GM18519 (cell line): ENCODE measurements around the gene ATP8A2.

Experiments
- ATAC-seq: cut with Tn5 transposase; IDR thresholded peaks from one replicate; pipeline ENCODE4 v1.9.1; 2021; ENCODE audit warnings: mild to moderate bottlenecking, moderate library complexity; ENCODE audit not compliant: unreplicated experiment, low FRiP score

Gene ATP8A2

DNA sequence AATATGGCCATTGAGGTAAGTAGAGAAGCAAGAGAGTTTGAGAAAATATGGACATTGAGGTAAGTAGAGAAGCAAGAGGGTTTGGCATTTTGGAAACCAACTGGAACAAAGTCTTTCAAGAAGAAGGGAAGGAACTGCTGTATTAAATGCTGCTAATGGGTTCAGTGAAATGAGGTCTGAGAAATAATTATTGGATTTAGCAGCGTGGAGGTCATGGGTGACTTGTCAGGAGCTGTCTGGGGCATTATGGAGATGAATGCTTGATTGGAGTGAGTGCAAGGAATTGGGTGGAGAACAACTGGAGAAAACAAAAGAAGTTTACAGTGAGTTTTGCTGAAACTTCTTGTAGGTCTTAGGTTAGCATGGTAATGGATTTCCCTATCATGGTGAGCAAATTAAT is 232.3 kb downstream of the ATP8A2 start:
- no peak for ATAC-seq

- ATAC-seq: no peak
Observed at GRCh38 chr13:25607096-25607495, 235.3 kb downstream of the ATP8A2 start.

- no peak for ATAC-seq
Observed at GRCh38 chr13:25608181-25608580, 236.4 kb downstream of the ATP8A2 start.

DNA sequence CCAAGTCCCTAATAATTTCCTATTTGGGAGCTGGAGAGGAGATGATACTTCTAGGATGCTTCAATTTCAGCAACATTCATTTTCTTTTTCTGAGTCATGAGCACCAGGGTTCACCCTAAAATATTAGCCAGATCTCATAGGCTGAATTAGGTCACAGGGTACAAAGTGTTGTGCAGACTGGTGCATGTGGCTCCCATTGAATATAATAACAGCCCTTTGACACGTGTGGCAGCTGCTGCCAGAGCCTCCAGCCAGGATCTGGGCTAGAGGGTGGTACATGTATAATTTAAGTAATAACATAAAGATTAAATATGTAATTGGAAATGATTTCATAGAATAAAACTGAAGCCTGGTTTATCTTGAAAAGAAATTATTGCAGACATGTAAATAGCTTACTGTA is 244.9 kb downstream of the ATP8A2 start:
- ATAC-seq: no peak

GRCh38 chr13:25619897-25620296 is 248.1 kb downstream of the ATP8A2 start:
- no peak for ATAC-seq

- no peak for ATAC-seq
Observed at GRCh38 chr13:25625414-25625813, 253.6 kb downstream of the ATP8A2 start.

DNA sequence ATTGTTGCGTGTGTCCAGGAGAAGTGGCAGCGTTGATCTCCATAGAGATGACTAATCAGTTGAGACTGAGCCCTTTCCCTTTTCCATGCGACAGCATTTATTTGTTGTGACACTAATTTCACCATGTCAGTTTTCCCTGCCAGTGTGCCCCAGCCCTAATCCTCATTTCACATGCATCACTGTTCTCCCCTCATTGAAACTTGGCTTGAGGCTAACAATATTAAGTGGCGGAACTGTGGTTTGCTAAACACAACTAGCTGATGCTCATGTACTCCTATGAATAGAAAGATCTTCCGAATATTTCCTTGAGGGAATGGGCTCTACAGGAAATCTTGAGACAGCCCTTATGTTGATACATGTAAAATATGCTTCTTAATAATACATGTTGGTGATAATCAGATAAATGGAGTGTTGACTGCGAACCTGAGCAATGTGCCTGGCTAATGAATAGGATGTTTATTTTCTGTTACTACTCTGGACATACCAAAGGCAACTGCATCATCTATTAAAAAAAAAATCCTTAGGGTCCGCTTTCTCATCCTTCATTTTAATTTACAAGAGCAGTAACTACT is 258.6 kb downstream of the ATP8A2 start:
- ATAC-seq: no peak

- ATAC-seq: no peak
Observed at GRCh38 chr13:25632166-25632888, 260.6 kb downstream of the ATP8A2 start.

- ATAC-seq: no peak
Observed at GRCh38 chr13:25633093-25633492, 261.3 kb downstream of the ATP8A2 start.

DNA sequence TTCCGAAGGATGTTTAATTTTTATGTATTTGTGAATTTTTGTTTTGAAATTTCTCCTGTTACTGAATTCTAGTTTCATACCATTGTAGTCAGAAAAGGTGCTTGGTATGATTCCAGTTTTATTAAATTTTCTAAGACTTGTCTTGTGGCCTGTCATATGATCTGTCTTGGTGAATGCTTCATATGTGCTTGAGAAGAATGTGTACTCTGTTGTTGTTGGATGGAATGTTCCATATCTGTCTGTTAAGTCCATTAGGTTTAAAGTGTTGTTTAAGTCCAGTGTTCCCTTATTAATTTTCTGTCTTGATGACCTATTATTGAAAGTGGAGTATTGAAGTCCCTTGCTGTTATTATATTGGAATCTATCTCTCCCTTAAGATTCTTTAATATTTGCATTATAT is 273.9 kb downstream of the ATP8A2 start:
- no peak for ATAC-seq

GRCh38 chr13:25649001-25649633 is 277.3 kb downstream of the ATP8A2 start:
- no peak for ATAC-seq

GRCh38 chr13:25652764-25653163 is 281.0 kb downstream of the ATP8A2 start:
- ATAC-seq: no peak

GRCh38 chr13:25654322-25654721 is 282.5 kb downstream of the ATP8A2 start:
- no peak for ATAC-seq

DNA sequence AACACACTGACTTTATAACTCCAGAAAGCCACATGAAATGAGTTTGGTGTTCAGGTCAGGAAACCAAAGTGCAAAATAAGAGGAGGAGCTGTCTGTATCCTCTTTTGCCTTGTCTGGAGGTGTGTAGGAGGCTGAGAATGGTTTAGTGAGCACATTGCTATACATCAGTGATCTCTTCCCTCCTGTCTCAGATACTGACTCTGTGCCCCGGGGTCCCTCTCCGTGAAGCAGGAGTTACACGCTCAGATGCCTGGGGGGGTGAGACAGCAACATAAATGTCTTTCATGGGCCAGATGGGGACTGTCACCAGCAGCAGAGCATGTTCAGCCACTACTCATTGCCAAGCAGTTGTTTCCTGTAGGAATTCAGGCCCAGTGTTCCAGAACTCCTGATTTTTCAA is 285.4 kb downstream of the ATP8A2 start:
- ATAC-seq: no peak

DNA sequence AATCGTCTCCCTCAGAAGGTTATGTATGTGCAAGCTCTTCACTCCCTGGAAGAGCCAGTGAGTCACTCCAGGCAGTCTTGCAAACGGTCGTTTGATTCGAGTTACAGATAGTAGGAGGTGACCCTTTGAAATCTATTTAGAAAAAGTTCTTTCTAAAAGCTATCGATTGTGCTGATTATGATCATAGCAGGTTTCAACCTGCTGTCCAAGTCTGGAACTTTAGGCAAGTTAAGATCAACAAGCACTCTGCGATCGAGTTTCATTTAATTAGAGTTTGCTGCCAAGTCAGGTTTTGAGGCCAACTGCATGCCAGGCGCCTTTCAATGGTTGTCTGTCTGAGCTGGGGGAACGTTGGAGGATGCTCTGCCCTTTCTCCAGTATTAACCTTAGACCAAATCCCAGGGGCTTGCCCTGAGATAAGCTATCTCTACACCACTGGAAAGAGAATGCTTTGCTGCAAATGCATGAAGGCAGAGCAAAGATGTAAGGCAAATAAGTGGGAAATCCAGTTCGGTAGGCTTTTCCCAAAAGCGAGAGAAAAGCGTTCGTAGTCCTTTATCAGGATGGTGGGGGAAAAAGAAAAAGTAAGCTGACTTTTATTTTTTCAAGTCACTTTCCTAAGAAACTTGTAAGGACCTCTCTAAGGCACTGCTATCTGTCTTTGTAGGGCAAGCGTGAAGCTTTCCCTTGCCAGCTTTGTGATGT is 287.5 kb downstream of the ATP8A2 start:
- no peak for ATAC-seq

- ATAC-seq: no peak
Observed at GRCh38 chr13:25660996-25661395, 289.2 kb downstream of the ATP8A2 start.

GRCh38 chr13:25662516-25662915 is 290.7 kb downstream of the ATP8A2 start:
- no peak for ATAC-seq

- no peak for ATAC-seq
Observed at GRCh38 chr13:25668345-25668744, 296.6 kb downstream of the ATP8A2 start.

- no peak for ATAC-seq
Observed at GRCh38 chr13:25673711-25674110, 301.9 kb downstream of the ATP8A2 start.

DNA sequence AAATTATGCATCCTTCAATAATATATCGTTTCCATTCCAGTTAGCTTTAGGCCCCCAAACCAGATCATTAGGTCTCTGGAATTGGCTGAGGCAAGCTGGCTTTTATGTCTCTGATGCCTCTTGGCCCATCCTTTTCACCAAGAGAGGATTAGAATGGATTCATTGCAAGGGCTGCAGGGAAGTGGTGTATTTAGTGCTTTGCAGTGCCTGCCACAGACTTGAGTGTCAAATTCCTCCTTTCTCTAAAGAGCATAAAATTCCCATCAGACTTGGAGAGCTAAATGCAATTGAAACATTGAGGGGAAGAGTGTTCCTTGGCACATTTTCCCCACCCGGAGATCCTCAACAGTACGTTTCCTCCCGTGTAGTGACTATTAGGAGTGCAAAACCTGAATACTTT is 302.6 kb downstream of the ATP8A2 start:
- ATAC-seq: no peak

- no peak for ATAC-seq
Observed at GRCh38 chr13:25675060-25675459, 303.3 kb downstream of the ATP8A2 start.
